Esophagus squamous epithelium (tissue), 5 donors: Measurements from ENCODE around the gene SYT12. TPM values are rescaled to one million over a fixed set of nuclear protein-coding genes. Genes with fewer than 3 reads are reported as not detected.
A peak's percentile ranks its signal among the peaks of the same experiment; 100 is the strongest.

ENCODE experiments used
- DNase-seq: peaks from one replicate; lab custom pipeline; 2025; lab: John Stamatoyannopoulos, UW
- H3K27ac ChIP-seq, 4 donors: fragments of 200-600 bp; sonication (generic); one replicate each; pipeline ENCODE4 v1.5.1; 2016 to 2019; ENCODE audit warnings: mild to moderate bottlenecking in 1 of 4
- H3K27me3 ChIP-seq, 4 donors: fragments of 200-600 bp; sonication (generic); 1 replicate in 3 of 4; 2 replicates in 1 of 4; pipeline versions ENCODE4 v1.5.1 to v1.6.0; 2017 to 2021; ENCODE audit warnings: antibody characterized with exemption in 1 of 4
- H3K36me3 ChIP-seq, 3 donors: fragments of 200-600 bp; sonication (generic); one replicate each; pipeline ENCODE4 v1.5.1; 2016 to 2019
- H3K4me1 ChIP-seq, 3 donors: fragments of 200-600 bp; sonication (generic); one replicate each; pipeline ENCODE4 v1.5.1; 2017 to 2019
- H3K4me3 ChIP-seq, 4 donors: fragments of 200-600 bp; sonication (generic); 1 replicate in 3 of 4; 2 replicates in 1 of 4; pipeline ENCODE4 v1.5.1; 2016 to 2019; ENCODE audit warnings: mild to moderate bottlenecking in 2 of 4, moderate library complexity in 1 of 4
- H3K9me3 ChIP-seq, 3 donors: fragments of 200-600 bp; sonication (generic); one replicate each; pipeline ENCODE4 v1.5.1; 2016 to 2019
- CTCF ChIP-seq, 6 experiments: fragments of 450-650 bp in 4 of 6; fragments of 200-600 bp in 2 of 6; sonication (generic) in 2 of 6; IDR thresholded peaks; one replicate each; pipeline ENCODE4 v1.5.1; 2016 to 2019; ENCODE audit warnings: antibody characterized with exemption in 6 of 6, mild to moderate bottlenecking in 4 of 6, moderate library complexity in 4 of 6
- POLR2A ChIP-seq, 4 donors: fragments of 450-650 bp; IDR thresholded peaks; one replicate each; pipeline ENCODE4 v1.6.1; 2017; ENCODE audit warnings: antibody characterized with exemption in 4 of 4, mild to moderate bottlenecking in 4 of 4, moderate library complexity in 3 of 4
- WGBS, 2 donors: methylation state at CpG; one replicate each; pipeline ENCODE4 v1.1.5; 2018; 5-methylcytosine and 5-hydroxymethylcytosine counted together
- intact Hi-C: fragments of 100-400 bp; cut with DNase I; formaldehyde crosslinking; loops from one replicate; pipeline ENCODE4 v1.15.0; 2022
- total RNA-seq, 4 donors: library from RNA; depleted of rRNA; stranded (reverse); fragments of >200 nt; gene quantifications; one replicate each; pipeline ENCODE4 v1.1.0, GENCODE V29; 2016
- donor health status: DM: yes; HTN: yes; CAD: no.

The SYT12 gene
- total RNA-seq, 4 donors from 2014 or later, result 0.76 to 1.7 (median 0.99) TPM

- no peaks in the 10 kb centered on the region for H3K27me3 ChIP-seq
- H3K4me3 ChIP-seq, result no peak overlapping the region
- H3K36me3 ChIP-seq, result no peaks in the 10 kb centered on the region
- WGBS, 2 donors, result 84 to 85% methylated on average over 3 to 5 of the region's 5 CpGs
- no peak overlapping the region for H3K27ac ChIP-seq
- intact Hi-C loops, result no loop called here
- no peaks in the 10 kb centered on the region for H3K9me3 ChIP-seq
- no peak for DNase-seq
- H3K4me1 ChIP-seq, result peaks cover 0 to 1% (median 0%) of the 10 kb centered on the region in 3 donors
- TF ChIP-seq CTCF (IDR thresholded peaks at IDR 0.05) (no peak), POLR2A (IDR thresholded peaks at IDR 0.05) (no peak)
These were observed 6.4 kb upstream of the SYT12 start for GRCh38 chr11:67016550-67016949.

GRCh38 chr11:67020949-67021348 lies 2.0 kb upstream of the SYT12 start:
- intact Hi-C loops, result no loop called here
- H3K9me3 ChIP-seq, result no peaks in the 10 kb centered on the region
- TF ChIP-seq POLR2A (IDR thresholded peaks at IDR 0.05) (no peak), CTCF (IDR thresholded peaks at IDR 0.05) (no peak)

GRCh38 chr11:67022341-67022933 lies 497 bp upstream of the SYT12 start:
- H3K4me1 ChIP-seq, result peaks cover 17 to 33% (median 18%) of the 10 kb centered on the region in 3 donors
- no peak overlapping the region for H3K27ac ChIP-seq
- TF ChIP-seq CTCF (IDR thresholded peaks at IDR 0.05), result no peak
- TF ChIP-seq POLR2A (IDR thresholded peaks at IDR 0.05), result no peak
- peaks cover 0 to 36% (median 1%) of the 10 kb centered on the region in 4 donors for H3K27me3 ChIP-seq
- H3K9me3 ChIP-seq, result no peaks in the 10 kb centered on the region
- WGBS, 2 donors, result 0 to 12% methylated on average over 4 to 15 of the region's 20 CpGs
- no peak for DNase-seq
- H3K36me3 ChIP-seq, result no peaks in the 10 kb centered on the region
- intact Hi-C loops, result no loop called here
- H3K4me3 ChIP-seq, result peak overlapping the region; percentile 37 to 70 (median 46)

More at GRCh38 chr11:67020949-67021348, 2.0 kb upstream of the SYT12 start:
- Histone ChIP-seq H3K4me1 (peaks cover 17 to 31% (median 18%) of the 10 kb centered on the region in 3 donors), H3K36me3 (no peaks in the 10 kb centered on the region), H3K27me3 (peaks cover 0 to 36% (median 1%) of the 10 kb centered on the region in 4 donors), H3K27ac (no peak overlapping the region), H3K4me3 (no peak overlapping the region)
- no peak for DNase-seq
- WGBS, 2 donors, result 85 to 91% methylated on average over 6 of the region's 6 CpGs

- Histone ChIP-seq H3K4me3 (peak overlapping the region in 2 of 4 donors; percentile 53 to 70), H3K4me1 (peaks cover 17 to 40% (median 18%) of the 10 kb centered on the region in 3 donors), H3K36me3 (no peaks in the 10 kb centered on the region), H3K27me3 (peaks cover 0 to 36% (median 1%) of the 10 kb centered on the region in 4 donors), H3K27ac (no peak overlapping the region), H3K9me3 (no peaks in the 10 kb centered on the region)
- TF ChIP-seq POLR2A (IDR thresholded peaks at IDR 0.05) (no peak), CTCF (IDR thresholded peaks at IDR 0.05) (no peak)
- no peak for DNase-seq
- intact Hi-C loops, result no loop called here
- 94% methylated on average over 2 of the region's 6 CpGs; no CpG with 5 or more reads in 1 of the 2 donors for WGBS, 2 donors
These were observed 1.0 kb downstream of the SYT12 start for GRCh38 chr11:67023957-67024353.

- intact Hi-C loops, result no loop called here
- Histone ChIP-seq H3K4me1 (peaks cover 17 to 40% (median 18%) of the 10 kb centered on the region in 3 donors), H3K9me3 (no peaks in the 10 kb centered on the region), H3K4me3 (no peak overlapping the region), H3K27ac (no peak overlapping the region), H3K27me3 (peaks cover 0 to 36% (median 1%) of the 10 kb centered on the region in 4 donors), H3K36me3 (no peaks in the 10 kb centered on the region)
- no peak for DNase-seq
- no peak for TF ChIP-seq CTCF (IDR thresholded peaks at IDR 0.05)
- TF ChIP-seq POLR2A (IDR thresholded peaks at IDR 0.05), result no peak
- WGBS, 2 donors, result 40 to 61% methylated on average over 1 to 4 of the region's 5 CpGs
These were observed 1.5 kb downstream of the SYT12 start for GRCh38 chr11:67024410-67024809.
